ENCODE measurements around the gene EDN2.

EDN2 gene

DNA sequence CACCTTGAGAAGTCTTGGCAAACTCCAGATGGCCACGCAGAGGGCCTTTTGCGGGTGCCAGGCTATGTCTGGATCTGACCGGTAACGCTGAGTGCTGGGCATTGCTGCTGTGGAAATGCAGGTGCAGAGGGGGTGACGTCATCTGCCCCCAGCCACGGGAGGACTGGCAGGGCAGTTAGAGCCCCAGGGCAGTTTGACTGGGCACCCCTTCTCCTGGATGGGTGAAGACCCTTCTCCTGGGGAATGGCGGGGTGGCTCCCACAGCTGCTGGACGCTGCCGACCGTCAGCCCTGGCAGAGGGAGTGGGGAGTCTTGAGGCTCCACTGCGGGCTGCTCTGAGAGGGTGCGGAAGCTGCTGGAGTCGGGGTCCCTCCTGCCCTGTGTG, 12.6 kb upstream of the EDN2 start:
- Histone ChIP-seq H3K4me1 (ENCODE audit: insufficient read depth, insufficient read length) (peaks cover 47% of the 10 kb centered on the region), H3K9me3 (ENCODE audit: insufficient read depth, low read length) (no peaks in the 10 kb centered on the region), H3K4me3 (ENCODE audit: insufficient read length, low read depth) (no peak overlapping the region), H3K36me3 (ENCODE audit: insufficient read depth, insufficient read length, low read length) (peaks cover 9% of the 10 kb centered on the region), H3K9ac (ENCODE audit: insufficient read length, low read depth) (peak overlapping the region; percentile 66), H3K27me3 (ENCODE audit: insufficient read depth, insufficient read length) (no peaks in the 10 kb centered on the region)
- DNase-seq (ENCODE audit: low read depth, low spot score): no peak
- TF ChIP-seq ZNF274 (IDR thresholded peaks at IDR 0.05; ENCODE audit: low read depth, low read length): no peak
- TF ChIP-seq YY1 (IDR thresholded peaks at IDR 0.05; ENCODE audit: insufficient read depth, insufficient read length): no peak
- TF ChIP-seq SUZ12 (IDR thresholded peaks at IDR 0.05; ENCODE audit: extremely low read depth, insufficient read depth, insufficient read length): no peak

DNA sequence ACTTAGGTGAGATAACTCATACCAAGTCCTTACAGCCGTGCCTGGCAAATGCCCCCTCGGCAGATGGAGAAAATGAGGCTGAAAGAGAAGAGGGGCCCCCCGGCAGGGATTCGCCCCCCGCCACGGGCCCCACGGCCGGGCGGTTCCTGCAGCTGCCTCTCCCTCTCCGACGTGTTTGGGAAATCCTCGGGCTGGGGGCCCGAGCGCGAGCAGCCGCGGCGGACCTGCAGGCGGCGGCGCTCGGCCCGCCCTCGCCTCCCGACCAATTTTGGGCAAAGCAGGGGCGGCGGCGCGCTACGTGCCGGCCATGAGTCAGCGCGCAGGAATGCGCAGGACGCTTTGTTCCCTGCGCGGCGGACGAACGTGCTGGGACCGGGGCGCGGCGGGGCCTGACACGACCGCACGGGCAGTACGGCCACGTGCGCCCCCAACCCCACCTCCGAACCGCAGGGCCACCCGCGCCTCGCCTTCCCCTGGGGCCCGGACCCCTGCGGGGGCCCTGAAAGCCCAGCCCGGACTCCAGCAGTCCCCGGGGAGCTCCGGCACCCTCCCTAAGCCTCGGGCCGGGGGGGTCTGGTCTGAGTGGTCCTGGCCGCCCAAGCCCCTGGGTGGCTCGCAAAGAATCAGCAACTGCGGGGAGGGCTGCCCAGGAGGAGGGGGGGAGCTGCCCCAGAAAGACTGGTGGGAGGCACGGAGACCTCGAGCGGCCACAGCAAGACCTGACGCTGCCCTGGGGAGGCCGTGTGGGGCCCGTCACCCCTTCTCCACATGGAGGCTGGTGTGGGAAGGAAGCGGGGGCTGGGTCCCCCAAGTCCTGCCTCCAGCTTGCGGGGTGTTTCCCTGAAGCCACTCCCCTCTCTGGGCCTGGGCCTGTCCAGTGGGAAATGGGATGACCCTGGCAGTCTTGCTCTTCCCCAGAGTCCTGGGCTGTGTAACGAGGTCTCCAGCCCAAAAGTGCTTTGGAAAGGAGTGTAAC, 11.9 kb upstream of the EDN2 start:
- no peak for TF ChIP-seq YY1 (IDR thresholded peaks at IDR 0.05; ENCODE audit: insufficient read depth, insufficient read length)
- no peak for TF ChIP-seq ZNF274 (IDR thresholded peaks at IDR 0.05; ENCODE audit: low read depth, low read length)
- no peak for TF ChIP-seq SUZ12 (IDR thresholded peaks at IDR 0.05; ENCODE audit: extremely low read depth, insufficient read depth, insufficient read length)
- Histone ChIP-seq H3K4me3 (ENCODE audit: insufficient read length, low read depth) (peak overlapping the region; percentile 34), H3K4me1 (ENCODE audit: insufficient read depth, insufficient read length) (peaks cover 47% of the 10 kb centered on the region), H3K9ac (ENCODE audit: insufficient read length, low read depth) (peak overlapping the region; percentile 66), H3K9me3 (ENCODE audit: insufficient read depth, low read length) (no peaks in the 10 kb centered on the region), H3K27me3 (ENCODE audit: insufficient read depth, insufficient read length) (no peaks in the 10 kb centered on the region), H3K36me3 (ENCODE audit: insufficient read depth, insufficient read length, low read length) (peaks cover 14% of the 10 kb centered on the region)
- peak; percentile 96 for DNase-seq (ENCODE audit: low read depth, low spot score)

GRCh38 chr1:41495210-41495948, 10.9 kb upstream of the EDN2 start:
- H3K9ac ChIP-seq (ENCODE audit: insufficient read length, low read depth): peak overlapping the region; percentile 66
- no peaks in the 10 kb centered on the region for H3K9me3 ChIP-seq (ENCODE audit: insufficient read depth, low read length)
- H3K4me3 ChIP-seq (ENCODE audit: insufficient read length, low read depth): peak overlapping the region; percentile 34
- DNase-seq (ENCODE audit: low read depth, low spot score): peak; percentile 72
- H3K4me1 ChIP-seq (ENCODE audit: insufficient read depth, insufficient read length): peaks cover 39% of the 10 kb centered on the region
- peaks cover 16% of the 10 kb centered on the region for H3K36me3 ChIP-seq (ENCODE audit: insufficient read depth, insufficient read length, low read length)
- TF ChIP-seq ZNF274 (IDR thresholded peaks at IDR 0.05; ENCODE audit: low read depth, low read length) (no peak), SUZ12 (IDR thresholded peaks at IDR 0.05; ENCODE audit: extremely low read depth, insufficient read depth, insufficient read length) (no peak), YY1 (IDR thresholded peaks at IDR 0.05; ENCODE audit: insufficient read depth, insufficient read length) (no peak)
- H3K27me3 ChIP-seq (ENCODE audit: insufficient read depth, insufficient read length): no peaks in the 10 kb centered on the region

DNA sequence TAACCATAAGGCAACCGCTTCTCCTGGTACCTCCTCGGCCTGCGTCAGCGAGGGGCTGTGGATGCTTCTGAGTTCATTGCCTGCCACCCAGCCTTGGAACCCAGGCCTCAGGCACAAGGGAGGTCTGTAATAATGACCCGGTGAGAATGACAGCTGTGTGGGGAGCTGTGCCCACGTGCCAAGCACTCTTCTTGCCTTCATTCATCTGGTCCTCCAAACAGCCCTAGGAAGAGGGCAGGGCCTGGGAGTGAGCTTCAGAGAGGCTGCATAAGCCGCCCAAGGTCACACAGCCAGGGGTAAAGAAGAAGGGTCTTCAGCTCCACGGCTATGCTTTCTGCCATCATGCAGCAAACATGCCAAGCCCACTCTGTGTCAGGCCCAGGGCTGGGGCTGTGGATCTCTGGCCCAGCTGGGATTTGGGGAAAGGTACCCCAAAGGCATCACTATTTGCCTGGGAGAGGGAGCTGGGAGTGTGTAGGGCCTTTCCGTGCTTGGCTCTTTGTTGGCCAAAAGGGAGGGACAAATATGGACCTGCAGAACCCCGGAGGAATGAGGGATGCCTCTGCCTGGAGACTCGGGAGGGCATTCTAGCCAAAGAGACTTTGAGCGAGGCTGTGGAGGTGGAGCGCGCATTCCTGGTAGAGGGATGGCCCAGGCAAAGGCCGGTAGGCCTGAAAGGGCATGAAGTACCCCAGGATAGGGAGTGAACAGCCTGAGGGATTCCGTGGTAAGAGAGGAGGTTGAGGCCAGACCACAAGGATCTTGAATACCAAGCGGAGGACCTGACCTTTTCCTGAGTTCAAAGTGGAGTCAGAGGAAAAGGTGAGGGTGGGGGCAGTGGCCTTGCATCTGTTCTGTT, 10.1 kb upstream of the EDN2 start:
- Histone ChIP-seq H3K4me3 (ENCODE audit: insufficient read length, low read depth) (no peak overlapping the region), H3K4me1 (ENCODE audit: insufficient read depth, insufficient read length) (peaks cover 35% of the 10 kb centered on the region), H3K27me3 (ENCODE audit: insufficient read depth, insufficient read length) (no peaks in the 10 kb centered on the region), H3K9ac (ENCODE audit: insufficient read length, low read depth) (peak overlapping the region; percentile 46), H3K9me3 (ENCODE audit: insufficient read depth, low read length) (no peaks in the 10 kb centered on the region), H3K36me3 (ENCODE audit: insufficient read depth, insufficient read length, low read length) (peaks cover 16% of the 10 kb centered on the region)
- no peak for DNase-seq (ENCODE audit: low read depth, low spot score)
- TF ChIP-seq ZNF274 (IDR thresholded peaks at IDR 0.05; ENCODE audit: low read depth, low read length): no peak
- no peak for TF ChIP-seq YY1 (IDR thresholded peaks at IDR 0.05; ENCODE audit: insufficient read depth, insufficient read length)
- no peak for TF ChIP-seq SUZ12 (IDR thresholded peaks at IDR 0.05; ENCODE audit: extremely low read depth, insufficient read depth, insufficient read length)

DNA sequence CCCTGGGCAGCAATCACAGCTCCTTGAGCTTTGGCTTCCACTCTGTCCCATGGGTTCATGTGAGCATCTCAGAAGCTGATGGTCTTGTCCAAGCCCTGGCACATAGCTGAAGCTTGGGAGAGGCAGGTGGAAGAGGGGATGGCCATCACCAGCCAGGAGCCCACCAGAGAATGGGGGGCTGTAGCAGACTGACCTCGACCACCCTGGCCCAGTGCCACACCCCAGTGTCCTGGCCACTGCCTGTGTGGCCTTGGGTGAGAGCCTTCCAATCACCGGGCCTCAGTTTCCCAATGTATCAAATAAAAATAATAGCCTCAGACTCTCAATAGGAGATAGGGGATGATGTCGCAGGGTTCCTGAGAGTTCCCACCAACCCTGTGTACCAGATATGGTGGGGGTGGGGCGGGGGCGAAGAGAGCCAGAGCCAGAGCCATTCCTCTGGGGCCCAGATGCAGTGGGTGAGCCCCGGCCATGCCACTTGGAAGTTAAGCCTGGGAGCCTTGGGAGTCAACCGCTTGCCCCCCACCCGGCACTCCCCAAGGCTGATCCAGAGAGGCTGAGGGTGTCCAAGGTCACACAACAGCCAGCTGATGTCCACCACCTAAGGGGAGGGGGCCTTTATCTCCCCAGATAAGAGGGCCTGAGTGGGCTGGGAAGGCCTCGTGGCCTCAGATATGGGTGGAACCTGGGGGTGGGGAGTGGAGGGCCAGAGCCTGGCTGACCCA, 9.3 kb upstream of the EDN2 start:
- peaks cover 30% of the 10 kb centered on the region for H3K4me1 ChIP-seq (ENCODE audit: insufficient read depth, insufficient read length)

DNA sequence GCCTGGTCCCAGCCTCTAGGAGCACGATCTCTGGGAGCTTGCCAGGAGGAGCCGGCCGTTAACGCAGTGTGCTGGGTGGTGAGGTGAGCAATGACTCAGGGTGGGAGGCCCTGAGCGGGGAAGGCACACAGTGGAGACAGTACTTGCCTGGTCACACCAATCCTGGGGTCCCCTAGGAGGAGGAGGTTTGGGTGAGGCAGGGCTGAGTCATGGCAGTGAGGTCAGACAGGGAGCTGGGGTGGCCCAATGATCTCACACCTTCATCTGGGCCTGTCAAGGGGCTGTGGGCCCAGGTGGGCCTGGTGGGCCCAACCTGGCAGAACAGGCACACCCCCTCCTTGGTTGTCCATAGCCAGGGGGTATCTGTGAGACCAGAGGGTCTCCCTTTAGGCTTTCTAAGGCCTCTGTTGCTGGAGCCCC, 8.6 kb upstream of the EDN2 start:
- no peaks in the 10 kb centered on the region for H3K9me3 ChIP-seq (ENCODE audit: insufficient read depth, low read length)
- DNase-seq (ENCODE audit: low read depth, low spot score): no peak
- no peak overlapping the region for H3K4me3 ChIP-seq (ENCODE audit: insufficient read length, low read depth)
- TF ChIP-seq SUZ12 (IDR thresholded peaks at IDR 0.05; ENCODE audit: extremely low read depth, insufficient read depth, insufficient read length) (no peak), YY1 (IDR thresholded peaks at IDR 0.05; ENCODE audit: insufficient read depth, insufficient read length) (no peak), ZNF274 (IDR thresholded peaks at IDR 0.05; ENCODE audit: low read depth, low read length) (no peak)
- H3K9ac ChIP-seq (ENCODE audit: insufficient read length, low read depth): no peak overlapping the region
- peaks cover 20% of the 10 kb centered on the region for H3K36me3 ChIP-seq (ENCODE audit: insufficient read depth, insufficient read length, low read length)
- H3K4me1 ChIP-seq (ENCODE audit: insufficient read depth, insufficient read length): peaks cover 30% of the 10 kb centered on the region
- peaks cover 4% of the 10 kb centered on the region for H3K27me3 ChIP-seq (ENCODE audit: insufficient read depth, insufficient read length)

More for the DNA sequence above, 9.3 kb upstream of the EDN2 start:
- H3K36me3 ChIP-seq (ENCODE audit: insufficient read depth, insufficient read length, low read length): peaks cover 20% of the 10 kb centered on the region
- no peak for DNase-seq (ENCODE audit: low read depth, low spot score)
- H3K9me3 ChIP-seq (ENCODE audit: insufficient read depth, low read length): no peaks in the 10 kb centered on the region
- no peak overlapping the region for H3K9ac ChIP-seq (ENCODE audit: insufficient read length, low read depth)
- H3K27me3 ChIP-seq (ENCODE audit: insufficient read depth, insufficient read length): peaks cover 4% of the 10 kb centered on the region
- no peak for TF ChIP-seq ZNF274 (IDR thresholded peaks at IDR 0.05; ENCODE audit: low read depth, low read length)
- TF ChIP-seq SUZ12 (IDR thresholded peaks at IDR 0.05; ENCODE audit: extremely low read depth, insufficient read depth, insufficient read length): no peak
- no peak for TF ChIP-seq YY1 (IDR thresholded peaks at IDR 0.05; ENCODE audit: insufficient read depth, insufficient read length)
- H3K4me3 ChIP-seq (ENCODE audit: insufficient read length, low read depth): no peak overlapping the region

All from NT2/D1 (cell line).